Measurements from ENCODE around the gene GPR148.

GRCh38 chr2:130776550-130776949, 47.7 kb downstream of the GPR148 start:
- TF ChIP-seq, protein P1, sequence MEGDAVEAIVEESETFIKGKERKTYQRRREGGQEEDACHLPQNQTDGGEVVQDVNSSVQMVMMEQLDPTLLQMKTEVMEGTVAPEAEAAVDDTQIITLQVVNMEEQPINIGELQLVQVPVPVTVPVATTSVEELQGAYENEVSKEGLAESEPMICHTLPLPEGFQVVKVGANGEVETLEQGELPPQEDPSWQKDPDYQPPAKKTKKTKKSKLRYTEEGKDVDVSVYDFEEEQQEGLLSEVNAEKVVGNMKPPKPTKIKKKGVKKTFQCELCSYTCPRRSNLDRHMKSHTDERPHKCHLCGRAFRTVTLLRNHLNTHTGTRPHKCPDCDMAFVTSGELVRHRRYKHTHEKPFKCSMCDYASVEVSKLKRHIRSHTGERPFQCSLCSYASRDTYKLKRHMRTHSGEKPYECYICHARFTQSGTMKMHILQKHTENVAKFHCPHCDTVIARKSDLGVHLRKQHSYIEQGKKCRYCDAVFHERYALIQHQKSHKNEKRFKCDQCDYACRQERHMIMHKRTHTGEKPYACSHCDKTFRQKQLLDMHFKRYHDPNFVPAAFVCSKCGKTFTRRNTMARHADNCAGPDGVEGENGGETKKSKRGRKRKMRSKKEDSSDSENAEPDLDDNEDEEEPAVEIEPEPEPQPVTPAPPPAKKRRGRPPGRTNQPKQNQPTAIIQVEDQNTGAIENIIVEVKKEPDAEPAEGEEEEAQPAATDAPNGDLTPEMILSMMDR (IDR thresholded peaks at IDR 0.05 in 2 of 3, conservative IDR thresholded peaks at IDR 0.05 in 1 of 3; ENCODE audit: borderline replicate concordance in 1 of 3, insufficient read depth in 1 of 3, low read depth in 2 of 3, low read length in 2 of 3) = peak in 1 of 3 experiments; percentile 3; a peak in 1 of 6 replicates
- TF ChIP-seq, protein P2, sequence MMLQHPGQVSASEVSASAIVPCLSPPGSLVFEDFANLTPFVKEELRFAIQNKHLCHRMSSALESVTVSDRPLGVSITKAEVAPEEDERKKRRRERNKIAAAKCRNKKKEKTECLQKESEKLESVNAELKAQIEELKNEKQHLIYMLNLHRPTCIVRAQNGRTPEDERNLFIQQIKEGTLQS (IDR thresholded peaks at IDR 0.05) = no peak

Data from HCT116 (cell line).